Progenitor cell of endocrine pancreas (in vitro differentiated cells): Measurements from ENCODE around the gene PSMB8. TPM values are rescaled to one million over a fixed set of nuclear protein-coding genes. Genes with fewer than 3 reads are reported as not detected.
"Not testable (repeated sequence)": the region's sequence is repeated elsewhere in the genome, so short reads cannot be mapped to it uniquely, and the experiment has no call there.

ENCODE experiments used
- DNase-seq: peaks from one replicate; pipeline ENCODE4 v3.0.0; 2021; ENCODE audit warnings: low spot score; ENCODE audit not compliant: unreplicated experiment
- H3K27ac Mint-ChIP-seq: 2 replicates; pipeline ENCODE4 v1.8.0; 2021; ENCODE audit warnings: mild to moderate bottlenecking, moderate library complexity, mixed read lengths
- H3K27me3 Mint-ChIP-seq: 2 replicates; pipeline ENCODE4 v1.8.0; 2021; ENCODE audit warnings: mixed read lengths
- H3K36me3 Mint-ChIP-seq: 2 replicates; pipeline ENCODE4 v1.8.0; 2022; ENCODE audit warnings: mixed read lengths; ENCODE audit not compliant: insufficient read depth
- H3K4me1 Mint-ChIP-seq: 2 replicates; pipeline ENCODE4 v1.8.0; 2021; ENCODE audit warnings: low read depth, mixed read lengths
- H3K4me3 Mint-ChIP-seq: 2 replicates; pipeline ENCODE4 v1.8.0; 2021; ENCODE audit warnings: low read depth, mild to moderate bottlenecking, moderate library complexity, mixed read lengths
- H3K9me3 Mint-ChIP-seq: 2 replicates; pipeline ENCODE4 v1.8.0; 2021; ENCODE audit warnings: low read depth, mixed read lengths
- total RNA-seq: library from RNA; stranded (reverse); gene quantifications from 2 replicates; pipeline ENCODE4 v1.2.1, GENCODE V29; 2021
- TF ChIP-seq, protein P1 (sequence below): fragments of 200-600 bp; sonication (generic); IDR thresholded peaks from one replicate; pipeline ENCODE4 v1.5.0; 2021; ENCODE audit warnings: antibody characterized with exemption, mild to moderate bottlenecking; ENCODE audit not compliant: unreplicated experiment

The PSMB8 gene
- total RNA-seq, 1 donor from 2014 or later, result 0.29 TPM

GRCh38 chr6:32886681-32887383, 43.0 kb upstream of the PSMB8 start:
- no peak for DNase-seq
- Mint-ChIP-seq H3K4me3 (no peak overlapping the region), H3K27ac (no peak overlapping the region), H3K27me3 (peaks cover 61% of the 10 kb centered on the region), H3K9me3 (no peaks in the 10 kb centered on the region), H3K4me1 (no peaks in the 10 kb centered on the region), H3K36me3 (no peaks in the 10 kb centered on the region)
- TF ChIP-seq, protein P1, sequence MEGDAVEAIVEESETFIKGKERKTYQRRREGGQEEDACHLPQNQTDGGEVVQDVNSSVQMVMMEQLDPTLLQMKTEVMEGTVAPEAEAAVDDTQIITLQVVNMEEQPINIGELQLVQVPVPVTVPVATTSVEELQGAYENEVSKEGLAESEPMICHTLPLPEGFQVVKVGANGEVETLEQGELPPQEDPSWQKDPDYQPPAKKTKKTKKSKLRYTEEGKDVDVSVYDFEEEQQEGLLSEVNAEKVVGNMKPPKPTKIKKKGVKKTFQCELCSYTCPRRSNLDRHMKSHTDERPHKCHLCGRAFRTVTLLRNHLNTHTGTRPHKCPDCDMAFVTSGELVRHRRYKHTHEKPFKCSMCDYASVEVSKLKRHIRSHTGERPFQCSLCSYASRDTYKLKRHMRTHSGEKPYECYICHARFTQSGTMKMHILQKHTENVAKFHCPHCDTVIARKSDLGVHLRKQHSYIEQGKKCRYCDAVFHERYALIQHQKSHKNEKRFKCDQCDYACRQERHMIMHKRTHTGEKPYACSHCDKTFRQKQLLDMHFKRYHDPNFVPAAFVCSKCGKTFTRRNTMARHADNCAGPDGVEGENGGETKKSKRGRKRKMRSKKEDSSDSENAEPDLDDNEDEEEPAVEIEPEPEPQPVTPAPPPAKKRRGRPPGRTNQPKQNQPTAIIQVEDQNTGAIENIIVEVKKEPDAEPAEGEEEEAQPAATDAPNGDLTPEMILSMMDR, result no peak

DNA sequence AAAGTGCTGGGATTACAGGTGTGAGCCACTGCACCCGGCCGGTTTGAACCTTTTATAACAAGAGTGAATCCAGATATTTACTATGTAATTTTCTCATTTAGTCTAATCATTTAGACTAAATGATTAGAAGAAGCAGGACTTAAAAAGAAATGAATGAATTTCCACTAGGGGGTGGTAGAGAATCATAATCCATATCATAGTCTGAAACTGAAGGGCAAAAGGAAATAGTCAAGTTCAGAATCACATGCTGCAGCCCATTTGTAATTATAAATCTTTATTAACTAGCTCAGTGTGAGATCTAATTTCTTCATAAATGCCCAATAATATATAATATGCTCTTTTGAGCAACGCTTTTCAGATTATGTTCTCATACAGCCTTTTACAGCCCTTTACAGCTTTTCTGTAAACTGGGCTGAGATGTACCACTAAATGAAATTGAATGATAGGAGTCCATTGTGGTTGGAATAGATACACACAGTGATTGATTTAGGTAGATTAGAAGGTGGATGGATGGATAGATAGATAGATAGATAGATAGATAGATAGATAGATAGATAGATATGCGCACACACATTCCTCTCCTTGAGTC, 41.9 kb upstream of the PSMB8 start:
- TF ChIP-seq, protein P1, result peak; percentile 72
- no peak for DNase-seq
- Mint-ChIP-seq H3K36me3 (no peaks in the 10 kb centered on the region), H3K9me3 (no peaks in the 10 kb centered on the region), H3K4me3 (no peak overlapping the region), H3K4me1 (no peaks in the 10 kb centered on the region), H3K27me3 (peaks cover 63% of the 10 kb centered on the region), H3K27ac (no peak overlapping the region)

- H3K4me1 Mint-ChIP-seq, result no peaks in the 10 kb centered on the region
- H3K27ac Mint-ChIP-seq, result no peak overlapping the region
- H3K4me3 Mint-ChIP-seq, result no peak overlapping the region
- peaks cover 62% of the 10 kb centered on the region for H3K27me3 Mint-ChIP-seq
- TF ChIP-seq, protein P1, result no peak
- DNase-seq, result no peak
- no peaks in the 10 kb centered on the region for H3K36me3 Mint-ChIP-seq
- H3K9me3 Mint-ChIP-seq, result no peaks in the 10 kb centered on the region
Measured at GRCh38 chr6:32883789-32884188, 39.9 kb upstream of the PSMB8 start.

GRCh38 chr6:32882879-32883250, 39.0 kb upstream of the PSMB8 start:
- TF ChIP-seq, protein P1, result no peak
- Mint-ChIP-seq H3K9me3 (no peaks in the 10 kb centered on the region), H3K36me3 (no peaks in the 10 kb centered on the region), H3K4me1 (no peaks in the 10 kb centered on the region), H3K27me3 (peaks cover 59% of the 10 kb centered on the region), H3K27ac (no peak overlapping the region), H3K4me3 (no peak overlapping the region)
- no peak for DNase-seq

- H3K27ac Mint-ChIP-seq, H3K4me1 Mint-ChIP-seq, H3K9me3 Mint-ChIP-seq, H3K36me3 Mint-ChIP-seq, H3K4me3 Mint-ChIP-seq, DNase-seq: not testable (repeated sequence)
- H3K27me3 Mint-ChIP-seq, result peaks cover 56% of the 10 kb centered on the region
Measured at GRCh38 chr6:32880962-32881361, 37.1 kb upstream of the PSMB8 start.

GRCh38 chr6:32879691-32880090, 35.8 kb upstream of the PSMB8 start:
- TF ChIP-seq, protein P1, result no peak
- Mint-ChIP-seq H3K27ac (no peak overlapping the region), H3K36me3 (no peaks in the 10 kb centered on the region), H3K27me3 (peaks cover 57% of the 10 kb centered on the region), H3K4me1 (no peaks in the 10 kb centered on the region), H3K9me3 (no peaks in the 10 kb centered on the region), H3K4me3 (no peak overlapping the region)
- DNase-seq, result no peak
